Measurements from ENCODE around the gene SMIM24. TPM values are rescaled to one million over a fixed set of nuclear protein-coding genes. Genes with fewer than 3 reads are reported as not detected.

SMIM24 gene
- polyA plus RNA-seq, 2 of the 4 experiments (the other 2 are of a cell fraction): 1.0 to 1.2 TPM

DNA sequence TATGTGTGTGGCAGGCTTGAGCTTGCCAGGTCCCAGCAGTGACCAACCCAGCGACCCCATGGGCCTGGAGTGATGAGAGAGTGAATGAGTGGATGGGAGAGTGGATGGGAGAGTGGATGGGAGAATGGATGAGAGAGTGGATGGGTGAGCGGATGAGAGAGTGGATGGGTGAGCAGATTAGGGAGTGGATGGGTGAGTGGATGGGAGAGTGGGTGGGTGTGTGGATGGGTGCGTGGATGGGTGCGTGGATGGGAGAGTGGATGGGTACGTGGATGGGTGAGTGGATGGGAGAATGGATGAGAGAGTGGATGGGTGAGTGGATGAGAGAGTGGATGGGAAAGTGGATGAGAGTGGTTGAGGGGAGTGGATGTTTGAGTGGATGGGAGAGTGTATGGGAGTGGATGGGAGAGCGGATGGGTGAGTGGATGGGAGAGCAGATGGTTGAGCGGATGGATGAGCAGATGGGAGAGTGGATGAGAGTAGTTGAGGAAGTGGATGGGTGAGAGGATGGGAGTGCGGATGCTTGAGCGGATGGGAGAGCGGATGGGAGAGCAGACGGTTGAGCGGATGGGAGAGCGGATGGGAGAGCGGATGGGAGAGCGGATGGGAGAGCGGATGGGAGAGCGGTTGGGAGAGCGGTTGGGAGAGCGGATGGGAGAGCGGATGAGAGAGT lies 48.4 kb upstream of the SMIM24 start:
- TF ChIP-seq KDM5A (IDR thresholded peaks at IDR 0.05): no peak
- TF ChIP-seq PHF8 (IDR thresholded peaks at IDR 0.05; ENCODE audit: borderline replicate concordance, low read depth): no peak
- TF ChIP-seq FOSB (CRISPR knock-in tag; IDR thresholded peaks at IDR 0.05): no peak
- TF ChIP-seq SMC3 (IDR thresholded peaks at IDR 0.05): no peak
- no peak for TF ChIP-seq FOSL2 (IDR thresholded peaks at IDR 0.05)
- TF ChIP-seq FOSL2 (CRISPR knock-in tag; IDR thresholded peaks at IDR 0.05): no peak
- no peak for TF ChIP-seq EHMT2 (IDR thresholded peaks at IDR 0.05; ENCODE audit: low read depth)
- TF ChIP-seq, protein P1, sequence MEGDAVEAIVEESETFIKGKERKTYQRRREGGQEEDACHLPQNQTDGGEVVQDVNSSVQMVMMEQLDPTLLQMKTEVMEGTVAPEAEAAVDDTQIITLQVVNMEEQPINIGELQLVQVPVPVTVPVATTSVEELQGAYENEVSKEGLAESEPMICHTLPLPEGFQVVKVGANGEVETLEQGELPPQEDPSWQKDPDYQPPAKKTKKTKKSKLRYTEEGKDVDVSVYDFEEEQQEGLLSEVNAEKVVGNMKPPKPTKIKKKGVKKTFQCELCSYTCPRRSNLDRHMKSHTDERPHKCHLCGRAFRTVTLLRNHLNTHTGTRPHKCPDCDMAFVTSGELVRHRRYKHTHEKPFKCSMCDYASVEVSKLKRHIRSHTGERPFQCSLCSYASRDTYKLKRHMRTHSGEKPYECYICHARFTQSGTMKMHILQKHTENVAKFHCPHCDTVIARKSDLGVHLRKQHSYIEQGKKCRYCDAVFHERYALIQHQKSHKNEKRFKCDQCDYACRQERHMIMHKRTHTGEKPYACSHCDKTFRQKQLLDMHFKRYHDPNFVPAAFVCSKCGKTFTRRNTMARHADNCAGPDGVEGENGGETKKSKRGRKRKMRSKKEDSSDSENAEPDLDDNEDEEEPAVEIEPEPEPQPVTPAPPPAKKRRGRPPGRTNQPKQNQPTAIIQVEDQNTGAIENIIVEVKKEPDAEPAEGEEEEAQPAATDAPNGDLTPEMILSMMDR (IDR thresholded peaks at IDR 0.05): no peak
- TF ChIP-seq MAZ (IDR thresholded peaks at IDR 0.05; ENCODE audit: borderline replicate concordance, low read depth, low read length): no peak
- TF ChIP-seq HOXA7 (CRISPR knock-in tag; IDR thresholded peaks at IDR 0.05): no peak
- TF ChIP-seq, protein P2, sequence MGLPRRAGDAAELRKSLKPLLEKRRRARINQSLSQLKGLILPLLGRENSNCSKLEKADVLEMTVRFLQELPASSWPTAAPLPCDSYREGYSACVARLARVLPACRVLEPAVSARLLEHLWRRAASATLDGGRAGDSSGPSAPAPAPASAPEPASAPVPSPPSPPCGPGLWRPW (IDR thresholded peaks at IDR 0.05): no peak
- TF ChIP-seq BHLHE40 (IDR thresholded peaks at IDR 0.05; ENCODE audit: low read depth, low read length): no peak
- TF ChIP-seq TP53 (CRISPR knock-in tag; IDR thresholded peaks at IDR 0.05): no peak
- no peak for TF ChIP-seq CHD4 (IDR thresholded peaks at IDR 0.05; ENCODE audit: borderline replicate concordance)
- TF ChIP-seq EP300 (IDR thresholded peaks at IDR 0.05): no peak
- TF ChIP-seq RNF2 (IDR thresholded peaks at IDR 0.05; ENCODE audit: borderline replicate concordance, low read depth): no peak
- TF ChIP-seq CBX8 (IDR thresholded peaks at IDR 0.05): no peak
- TF ChIP-seq EHF (CRISPR knock-in tag; IDR thresholded peaks at IDR 0.05): no peak
- no peak for TF ChIP-seq ZNF302 (CRISPR knock-in tag; IDR thresholded peaks at IDR 0.05)
- CTCF ChIA-PET: interaction anchor here (1.2 kb wide), 1 partner anchor 203 kb away, joined by 3 read pairs; no protein-coding TSS in a partner anchor
- POLR2A ChIA-PET: no interaction called here
- FAIRE-seq (no peak), ATAC-seq (no peak), DNase-seq (ENCODE audit: low read depth in 1 of 2, low spot score in 1 of 2) (no peak)
- Histone ChIP-seq H3K9me3 (no peaks in the 10 kb centered on the region), H3K4me3 (no peak overlapping the region), H3K4me1 (no peaks in the 10 kb centered on the region), H3K4me2 (no peak overlapping the region), H3K27ac (no peak overlapping the region)
- 97% methylated on average over 20 of the region's 20 CpGs for WGBS (ENCODE audit: missing lambda C conversion rate)

DNA sequence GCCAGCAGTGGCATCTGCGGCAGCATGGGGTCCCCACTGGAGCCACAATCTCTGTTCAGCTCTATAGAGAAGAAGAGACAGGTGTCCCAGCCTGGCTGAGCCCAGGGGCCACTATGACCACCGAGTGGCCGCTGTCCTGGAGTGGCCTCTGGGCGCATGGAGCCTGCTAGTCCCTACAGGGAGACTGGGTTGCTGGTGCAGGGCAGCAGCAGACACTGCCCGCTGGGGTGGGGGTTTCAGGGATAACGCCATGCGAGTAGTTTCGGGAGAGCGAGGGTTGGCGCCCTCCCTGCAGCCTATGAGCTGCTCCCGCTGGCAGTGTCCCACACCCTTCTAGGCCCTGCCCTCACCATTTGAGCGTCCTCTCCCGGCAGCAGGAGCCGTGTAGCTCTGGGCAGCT lies 47.8 kb upstream of the SMIM24 start:
- Histone ChIP-seq H3K27ac (no peak overlapping the region), H3K9me3 (no peaks in the 10 kb centered on the region), H3K4me1 (no peaks in the 10 kb centered on the region), H3K4me3 (no peak overlapping the region), H3K4me2 (no peak overlapping the region)
- no peak for DNase-seq (ENCODE audit: low read depth in 1 of 2, low spot score in 1 of 2)
- no peak for FAIRE-seq
- TF ChIP-seq, protein P3, sequence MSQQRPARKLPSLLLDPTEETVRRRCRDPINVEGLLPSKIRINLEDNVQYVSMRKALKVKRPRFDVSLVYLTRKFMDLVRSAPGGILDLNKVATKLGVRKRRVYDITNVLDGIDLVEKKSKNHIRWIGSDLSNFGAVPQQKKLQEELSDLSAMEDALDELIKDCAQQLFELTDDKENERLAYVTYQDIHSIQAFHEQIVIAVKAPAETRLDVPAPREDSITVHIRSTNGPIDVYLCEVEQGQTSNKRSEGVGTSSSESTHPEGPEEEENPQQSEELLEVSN (IDR thresholded peaks at IDR 0.05; ENCODE audit: borderline replicate concordance, low read depth): no peak
- TF ChIP-seq, protein P4, sequence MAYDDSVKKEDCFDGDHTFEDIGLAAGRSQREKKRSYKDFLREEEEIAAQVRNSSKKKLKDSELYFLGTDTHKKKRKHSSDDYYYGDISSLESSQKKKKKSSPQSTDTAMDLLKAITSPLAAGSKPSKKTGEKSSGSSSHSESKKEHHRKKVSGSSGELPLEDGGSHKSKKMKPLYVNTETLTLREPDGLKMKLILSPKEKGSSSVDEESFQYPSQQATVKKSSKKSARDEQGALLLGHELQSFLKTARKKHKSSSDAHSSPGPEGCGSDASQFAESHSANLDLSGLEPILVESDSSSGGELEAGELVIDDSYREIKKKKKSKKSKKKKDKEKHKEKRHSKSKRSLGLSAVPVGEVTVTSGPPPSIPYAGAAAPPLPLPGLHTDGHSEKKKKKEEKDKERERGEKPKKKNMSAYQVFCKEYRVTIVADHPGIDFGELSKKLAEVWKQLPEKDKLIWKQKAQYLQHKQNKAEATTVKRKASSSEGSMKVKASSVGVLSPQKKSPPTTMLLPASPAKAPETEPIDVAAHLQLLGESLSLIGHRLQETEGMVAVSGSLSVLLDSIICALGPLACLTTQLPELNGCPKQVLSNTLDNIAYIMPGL (CRISPR knock-in tag; IDR thresholded peaks at IDR 0.05; ENCODE audit: borderline replicate concordance): no peak
- TF ChIP-seq MAZ (IDR thresholded peaks at IDR 0.05; ENCODE audit: borderline replicate concordance, low read depth, low read length): no peak
- WGBS (ENCODE audit: missing lambda C conversion rate): 95% methylated on average over 4 of the region's 14 CpGs
- POLR2A ChIA-PET: no interaction called here
- CTCF ChIA-PET: interaction anchor here (0.6 to 1.2 kb wide), 2 partner anchors 28 to 202 kb away, joined by 3 read pairs; no protein-coding TSS in a partner anchor
- ATAC-seq: no peak

All from A549 (cell line).